ENCODE results near the gene NT5M.

NT5M gene

GRCh38 chr17:17328251-17328650 lies 25.1 kb downstream of the NT5M start:
- Histone ChIP-seq H3F3A (ENCODE audit: low read depth) (no peaks in the 10 kb centered on the region), H3K9ac (ENCODE audit: low read depth, low read length, poor library complexity, severe bottlenecking) (no peak overlapping the region), H3K4me2 (ENCODE audit: low read depth, low read length, poor library complexity, severe bottlenecking) (no peak overlapping the region), H3K4me3 (ENCODE audit: low read length, poor library complexity, severe bottlenecking) (no peak overlapping the region), H2AFZ (ENCODE audit: low read length) (no peak overlapping the region), H3K4me1 (ENCODE audit: insufficient read depth, low read length, poor library complexity, severe bottlenecking) (no peaks in the 10 kb centered on the region), H3K9me2 (replicated peaks; ENCODE audit: low read depth, low read length) (no peaks in the 10 kb centered on the region), H3K27me3 (ENCODE audit: insufficient read depth, low read length, poor library complexity, severe bottlenecking) (no peaks in the 10 kb centered on the region), H3K9me3 (ENCODE audit: insufficient read depth, low read depth, low read length) (no peaks in the 10 kb centered on the region), H3K79me2 (ENCODE audit: insufficient read depth, low read length) (no peaks in the 10 kb centered on the region), H4K20me1 (ENCODE audit: insufficient read depth, low read length, poor library complexity, severe bottlenecking) (no peaks in the 10 kb centered on the region), H3K36me3 (ENCODE audit: insufficient read depth, low read length) (no peaks in the 10 kb centered on the region; the same call in 1 of the 2 replicates)
- TF ChIP-seq CTCF (conservative IDR thresholded peaks at IDR 0.05; ENCODE audit: low read length) (no peak), EZH2phosphoT487 (IDR thresholded peaks at IDR 0.05; ENCODE audit: borderline replicate concordance) (no peak)

- Histone ChIP-seq H3K9me3 (ENCODE audit: insufficient read depth, low read depth, low read length) (no peaks in the 10 kb centered on the region), H3K27me3 (ENCODE audit: insufficient read depth, low read length, poor library complexity, severe bottlenecking) (no peaks in the 10 kb centered on the region), H3K4me1 (ENCODE audit: insufficient read depth, low read length, poor library complexity, severe bottlenecking) (no peaks in the 10 kb centered on the region), H3F3A (ENCODE audit: low read depth) (no peaks in the 10 kb centered on the region), H3K4me3 (ENCODE audit: low read length, poor library complexity, severe bottlenecking) (no peak overlapping the region), H3K79me2 (ENCODE audit: insufficient read depth, low read length) (no peaks in the 10 kb centered on the region), H2AFZ (ENCODE audit: low read length) (no peak overlapping the region), H3K36me3 (ENCODE audit: insufficient read depth, low read length) (no peaks in the 10 kb centered on the region), H3K9ac (ENCODE audit: low read depth, low read length, poor library complexity, severe bottlenecking) (no peak overlapping the region), H3K9me2 (replicated peaks; ENCODE audit: low read depth, low read length) (no peaks in the 10 kb centered on the region), H3K4me2 (ENCODE audit: low read depth, low read length, poor library complexity, severe bottlenecking) (no peak overlapping the region), H4K20me1 (ENCODE audit: insufficient read depth, low read length, poor library complexity, severe bottlenecking) (no peaks in the 10 kb centered on the region)
- TF ChIP-seq EZH2phosphoT487 (IDR thresholded peaks at IDR 0.05; ENCODE audit: borderline replicate concordance) (no peak), CTCF (conservative IDR thresholded peaks at IDR 0.05; ENCODE audit: low read length) (no peak)
These were observed 38.3 kb downstream of the NT5M start for GRCh38 chr17:17341452-17341851.

- no peaks in the 10 kb centered on the region for H3F3A ChIP-seq (ENCODE audit: low read depth)
- H3K4me3 ChIP-seq (ENCODE audit: low read length, poor library complexity, severe bottlenecking) = no peak overlapping the region
- no peak overlapping the region for H3K4me2 ChIP-seq (ENCODE audit: low read depth, low read length, poor library complexity, severe bottlenecking)
- H3K36me3 ChIP-seq (ENCODE audit: insufficient read depth, low read length) = no peaks in the 10 kb centered on the region
- TF ChIP-seq CTCF (conservative IDR thresholded peaks at IDR 0.05; ENCODE audit: low read length) (no peak), EZH2phosphoT487 (IDR thresholded peaks at IDR 0.05; ENCODE audit: borderline replicate concordance) (no peak)
- no peaks in the 10 kb centered on the region for H3K9me3 ChIP-seq (ENCODE audit: insufficient read depth, low read depth, low read length)
- H4K20me1 ChIP-seq (ENCODE audit: insufficient read depth, low read length, poor library complexity, severe bottlenecking) = no peaks in the 10 kb centered on the region
- no peak overlapping the region for H2AFZ ChIP-seq (ENCODE audit: low read length)
- H3K27me3 ChIP-seq (ENCODE audit: insufficient read depth, low read length, poor library complexity, severe bottlenecking) = no peaks in the 10 kb centered on the region
- H3K9ac ChIP-seq (ENCODE audit: low read depth, low read length, poor library complexity, severe bottlenecking) = no peak overlapping the region
- H3K79me2 ChIP-seq (ENCODE audit: insufficient read depth, low read length) = no peaks in the 10 kb centered on the region
- H3K9me2 ChIP-seq (replicated peaks; ENCODE audit: low read depth, low read length) = no peaks in the 10 kb centered on the region
- no peaks in the 10 kb centered on the region for H3K4me1 ChIP-seq (ENCODE audit: insufficient read depth, low read length, poor library complexity, severe bottlenecking)
These were observed 39.2 kb downstream of the NT5M start for GRCh38 chr17:17342242-17342945.
